Bronchial epithelial cell (primary cell): ENCODE measurements around the gene AHNAK. TPM values are rescaled to one million over a fixed set of nuclear protein-coding genes. Genes with fewer than 3 reads are reported as not detected.

Experiments used
- DNase-seq: peaks from one replicate; pipeline ENCODE4 v3.0.0-alpha.2; 2010; ENCODE audit warnings: low read depth
- FAIRE-seq: peaks from 2 replicates; lab custom pipeline; 2011; peaks lifted over from hg19 to GRCh38; lab: Jason Lieb, UNC
- H3K27me3 ChIP-seq: 2 replicates; pipeline ENCODE4 v1.5.1; 2011; ENCODE audit warnings: low read length; ENCODE audit not compliant: control insufficient read depth, insufficient read depth
- H3K36me3 ChIP-seq: 2 replicates; pipeline ENCODE4 v1.5.1; 2011; ENCODE audit warnings: low read length; ENCODE audit not compliant: control insufficient read depth, insufficient read depth
- H3K4me3 ChIP-seq: 2 replicates; pipeline ENCODE4 v1.5.1; 2011; ENCODE audit warnings: mild to moderate bottlenecking, low read depth, low read length, control low read depth
- CTCF ChIP-seq: IDR thresholded peaks from 2 replicates; pipeline ENCODE4 v1.5.1; 2011; ENCODE audit warnings: mild to moderate bottlenecking, moderate library complexity, low read length, control low read depth, inconsistent platforms; ENCODE audit not compliant: insufficient read depth, severe bottlenecking
- total RNA-seq: library from RNA; depleted of rRNA; stranded (reverse); fragments of >200 nt; gene quantifications from 2 replicates; pipeline ENCODE4 v1.2.1, GENCODE V29; 2014

AHNAK gene
- total RNA-seq, 1 donor from 2014 or later, result 354 TPM

DNA sequence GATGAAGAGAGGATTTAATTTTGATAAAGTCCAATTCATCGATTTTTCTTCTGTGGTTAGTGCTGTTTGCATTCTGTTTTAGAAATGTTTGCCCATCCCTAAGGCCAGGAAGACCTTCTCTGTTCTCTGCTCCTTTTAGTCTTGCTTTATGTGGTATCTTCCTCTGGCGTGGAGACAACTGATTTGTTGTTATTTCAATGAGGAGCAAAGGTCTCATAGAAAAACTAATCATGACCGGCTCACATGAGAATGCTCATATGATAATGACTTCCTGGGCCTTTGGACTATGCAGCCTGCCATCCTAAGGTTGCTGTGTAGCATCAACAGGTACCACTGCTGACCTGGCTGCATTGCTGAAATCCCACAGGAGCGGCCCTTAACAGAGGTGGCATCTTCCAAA lies 108.0 kb downstream of the AHNAK start:
- no peaks in the 10 kb centered on the region for H3K27me3 ChIP-seq
- DNase-seq (no peak), FAIRE-seq (no peak)
- no peak for TF ChIP-seq CTCF
- no peaks in the 10 kb centered on the region for H3K36me3 ChIP-seq
- no peak overlapping the region for H3K4me3 ChIP-seq

DNA sequence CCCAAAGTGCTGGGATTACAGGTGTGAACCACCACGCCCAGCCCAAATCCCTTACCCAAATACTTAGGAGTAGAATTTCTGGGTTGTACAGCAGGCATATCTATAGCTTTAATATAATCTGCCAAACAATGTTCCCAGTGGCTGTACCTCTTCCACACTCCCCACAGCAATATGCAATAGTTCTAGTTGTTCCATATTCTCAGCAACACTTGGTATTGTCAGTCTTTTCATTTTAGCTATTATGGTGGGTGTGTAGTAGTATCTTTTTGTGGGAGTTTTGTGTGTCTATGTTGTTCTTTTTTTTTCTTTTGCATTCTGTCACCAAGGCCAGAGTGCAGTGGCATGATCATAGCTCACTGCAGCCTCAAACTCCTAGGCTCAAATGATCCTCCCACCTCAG lies 109.0 kb downstream of the AHNAK start:
- no peaks in the 10 kb centered on the region for H3K36me3 ChIP-seq
- DNase-seq, result no peak
- no peak for FAIRE-seq
- no peak overlapping the region for H3K4me3 ChIP-seq
- no peak for TF ChIP-seq CTCF
- no peaks in the 10 kb centered on the region for H3K27me3 ChIP-seq

DNA sequence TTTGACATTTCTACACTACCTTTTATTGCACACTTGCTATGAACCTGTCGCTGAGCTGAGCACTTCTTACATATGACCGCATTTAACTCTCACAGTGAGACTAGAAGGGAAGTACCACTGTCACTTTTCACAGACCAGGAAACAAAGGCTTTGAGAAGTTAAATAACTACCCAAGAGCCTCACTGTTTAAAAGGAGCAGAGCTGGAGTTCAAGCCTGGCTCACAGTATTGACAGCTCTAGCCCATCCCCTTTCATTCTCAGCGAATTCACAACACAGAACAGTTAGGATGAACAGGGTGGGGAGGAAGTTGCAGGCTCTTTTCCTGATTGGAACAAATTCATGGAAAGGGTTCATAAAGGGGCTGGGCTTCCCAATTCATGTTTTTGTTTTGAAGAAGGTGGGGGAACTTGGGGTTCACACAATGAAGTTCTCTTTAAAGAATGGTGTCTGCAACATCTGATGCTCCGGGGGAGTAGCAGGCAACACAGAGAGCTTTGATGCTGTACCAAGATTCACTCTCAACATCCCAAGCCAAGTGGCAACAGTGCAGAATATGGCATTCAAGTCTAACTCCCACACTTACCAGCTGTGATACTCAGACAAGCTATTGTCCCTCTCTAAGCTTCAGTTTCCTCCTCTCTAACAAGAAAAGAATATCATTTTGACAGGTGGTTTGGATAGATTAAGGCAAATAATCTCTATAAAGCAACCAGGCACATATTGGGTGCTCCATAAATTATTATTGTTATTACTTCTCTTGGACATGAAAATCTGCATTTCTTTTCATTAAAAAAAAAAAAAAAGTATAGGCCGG lies 110.6 kb downstream of the AHNAK start:
- Histone ChIP-seq H3K36me3 (no peaks in the 10 kb centered on the region), H3K4me3 (no peak overlapping the region), H3K27me3 (no peaks in the 10 kb centered on the region)
- DNase-seq (no peak), FAIRE-seq (no peak)
- TF ChIP-seq CTCF, result no peak

- Histone ChIP-seq H3K36me3 (no peaks in the 10 kb centered on the region), H3K27me3 (no peaks in the 10 kb centered on the region), H3K4me3 (no peak overlapping the region)
- no peak for FAIRE-seq
- DNase-seq, result no peak
- TF ChIP-seq CTCF, result no peak
Measured at GRCh38 chr11:62433904-62434276, 112.7 kb downstream of the AHNAK start.

DNA sequence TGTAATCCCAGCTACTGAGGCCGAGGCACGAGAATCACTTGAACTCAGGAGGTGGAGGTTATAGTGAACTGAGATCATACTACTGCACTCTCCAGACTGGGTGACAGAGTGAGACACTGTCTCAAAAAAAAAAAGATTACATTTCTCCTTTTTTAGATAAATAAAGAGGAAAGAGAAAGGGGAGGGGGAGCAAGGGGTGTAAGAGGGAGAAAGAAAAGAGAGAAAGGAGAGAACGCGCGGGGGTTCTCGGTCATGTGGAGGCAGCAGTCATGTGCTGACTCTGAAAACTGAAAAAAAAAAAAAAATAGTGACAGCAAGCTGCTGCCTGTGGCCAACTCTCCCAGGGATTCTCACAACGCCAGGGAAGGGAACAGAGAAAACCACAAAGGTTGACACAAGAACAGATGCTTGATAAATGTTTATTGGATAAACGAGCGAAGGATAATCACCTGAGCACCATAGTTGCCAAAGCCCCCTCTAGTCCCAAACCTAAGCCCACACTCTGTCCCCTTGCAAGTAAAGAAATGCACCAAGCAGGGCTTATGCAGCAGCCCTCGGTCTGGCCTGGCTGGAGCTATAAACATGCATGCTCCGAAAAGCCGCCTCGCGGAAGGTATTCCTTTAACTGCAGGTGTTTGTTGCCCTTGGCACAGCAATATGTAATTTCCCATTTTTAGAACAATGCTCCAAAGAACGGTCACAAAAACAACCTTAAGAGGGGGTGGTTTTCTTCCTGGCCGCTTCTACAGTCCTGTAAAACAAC lies 113.3 kb downstream of the AHNAK start:
- H3K4me3 ChIP-seq, result no peak overlapping the region
- no peak for TF ChIP-seq CTCF
- no peaks in the 10 kb centered on the region for H3K27me3 ChIP-seq
- FAIRE-seq (no peak), DNase-seq (no peak)
- no peaks in the 10 kb centered on the region for H3K36me3 ChIP-seq
